Caco-2 (cell line): Measurements from ENCODE around the gene SLX4IP. TPM values are rescaled to one million over a fixed set of nuclear protein-coding genes. Genes with fewer than 3 reads are reported as not detected.

ENCODE experiments used
- BruUV-seq: library from RNA; stranded (reverse); fragments of 400-500 nt; replicated peaks from 2 replicates; lab custom pipeline; 2021; lab: Mats Ljungman, UMichigan
- CTCF ChIA-PET: fragments of 300-600 bp; sonication (Branson Sonifier 250); formaldehyde crosslinking; loops from one replicate; lab custom pipeline; 2022; ENCODE audit warnings: antibody characterized with exemption; lab: Charles Lee
- POLR2A ChIA-PET: fragments of 300-600 bp; sonication (Branson Sonifier 250); formaldehyde crosslinking; loops from one replicate; lab custom pipeline; 2022; ENCODE audit warnings: antibody characterized with exemption; lab: Charles Lee
- DNase-seq, 2 experiments: peaks; one replicate each; pipeline versions ENCODE4 v3.0.0 to v3.0.0-alpha.2; 2020 to 2022
- H3K27me3 ChIP-seq: replicated peaks from 2 replicates; pipeline ENCODE4 v1.6.0; 2011; ENCODE audit warnings: low read length; ENCODE audit not compliant: control insufficient read depth, insufficient read depth
- H3K36me3 ChIP-seq: 2 replicates; pipeline ENCODE4 v1.5.1; 2011; ENCODE audit warnings: low read length; ENCODE audit not compliant: control insufficient read depth, insufficient read depth
- H3K4me1 ChIP-seq: fragments of 250-450 bp; sonication (Bioruptor Pico); 2 replicates; pipeline ENCODE4 v1.5.1; 2020; ENCODE audit warnings: mild to moderate bottlenecking
- H3K4me3 ChIP-seq: 2 replicates; pipeline ENCODE4 v1.5.1; 2011; ENCODE audit warnings: low read depth, mild to moderate bottlenecking, control low read depth, low read length
- H3K9me3 ChIP-seq: fragments of 250-450 bp; sonication (Bioruptor Pico); 2 replicates; pipeline ENCODE4 v1.5.1; 2020; ENCODE audit warnings: mild to moderate bottlenecking, moderate library complexity
- H3K27ac Mint-ChIP-seq: one replicate; pipeline ENCODE4 v1.8.0; 2022; ENCODE audit warnings: mixed read lengths; ENCODE audit not compliant: unreplicated experiment
- H3K27me3 Mint-ChIP-seq: one replicate; pipeline ENCODE4 v1.8.0; 2022; ENCODE audit warnings: mixed read lengths; ENCODE audit not compliant: insufficient read depth, unreplicated experiment
- H3K36me3 Mint-ChIP-seq: one replicate; pipeline ENCODE4 v1.8.0; 2022; ENCODE audit warnings: mild to moderate bottlenecking, mixed read lengths; ENCODE audit not compliant: insufficient read depth, unreplicated experiment
- H3K4me1 Mint-ChIP-seq: one replicate; pipeline ENCODE4 v1.8.0; 2022; ENCODE audit warnings: low read depth, mixed read lengths; ENCODE audit not compliant: unreplicated experiment
- H3K4me3 Mint-ChIP-seq: one replicate; pipeline ENCODE4 v1.8.0; 2022; ENCODE audit warnings: mild to moderate bottlenecking, moderate library complexity, mixed read lengths; ENCODE audit not compliant: unreplicated experiment
- H3K9me3 Mint-ChIP-seq: one replicate; pipeline ENCODE4 v1.8.0; 2022; ENCODE audit warnings: mixed read lengths; ENCODE audit not compliant: unreplicated experiment
- CTCF ChIP-seq, 2 experiments: fragments of 200-600 bp in 1 of 2; IDR thresholded peaks; 1 replicate in 1 of 2; 2 replicates in 1 of 2; pipeline versions ENCODE4 v1.5.1 to v1.8.0; 2011 to 2022; ENCODE audit warnings: antibody characterized with exemption in 1 of 2, control low read depth in 1 of 2, inconsistent platforms in 1 of 2, low read depth in 1 of 2, low read length in 1 of 2, mild to moderate bottlenecking in 1 of 2, moderate library complexity in 1 of 2; ENCODE audit not compliant: insufficient read depth in 1 of 2, severe bottlenecking in 1 of 2, unreplicated experiment in 1 of 2
- intact Hi-C: fragments of 100-400 bp; cut with micrococcal nuclease; formaldehyde crosslinking; loops from one replicate; pipeline ENCODE4 v1.10.0; 2022; ENCODE audit not compliant: unreplicated experiment
- total RNA-seq: library from RNA; stranded (reverse); gene quantifications from 2 replicates; pipeline ENCODE4 v1.2.3, GENCODE V29; 2022

SLX4IP gene
- total RNA-seq, 1 experiment from 2014 or later: 8.5 TPM

DNA sequence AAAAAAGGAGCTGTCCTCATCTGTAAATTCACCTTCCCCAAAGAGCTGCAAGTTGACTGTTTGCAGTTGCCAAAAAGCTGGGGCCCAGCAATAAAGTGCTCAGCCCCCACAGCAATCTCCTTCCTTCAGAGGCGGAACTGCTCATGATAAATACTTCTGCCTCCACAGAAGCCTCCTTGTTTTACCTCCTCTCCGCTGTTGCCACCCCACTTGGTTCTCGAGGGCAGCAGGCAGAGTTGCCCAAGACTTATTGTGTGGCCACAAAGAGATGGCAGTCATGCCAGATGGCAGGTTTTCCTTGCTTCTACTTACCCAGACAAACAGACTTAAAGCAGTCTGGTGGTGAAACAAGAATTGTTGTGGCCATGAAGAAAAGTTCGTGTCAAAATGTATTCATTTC is 66.3 kb downstream of the SLX4IP start:
- H3K36me3 ChIP-seq: no peaks in the 10 kb centered on the region
- TF ChIP-seq CTCF (IDR thresholded peaks at IDR 0.05; ENCODE audit: insufficient read depth in 1 of 2, low read depth in 1 of 2, low read length in 1 of 2, severe bottlenecking in 1 of 2, unreplicated experiment in 1 of 2): no peak
- H3K9me3 Mint-ChIP-seq: no peaks in the 10 kb centered on the region
- no peaks in the 10 kb centered on the region for H3K4me1 Mint-ChIP-seq
- ChIA-PET POLR2A (no interaction called here), CTCF (no interaction called here)
- no peaks in the 10 kb centered on the region for H3K27me3 Mint-ChIP-seq
- H3K4me3 ChIP-seq: no peak overlapping the region
- H3K27me3 ChIP-seq: no peaks in the 10 kb centered on the region
- no peaks in the 10 kb centered on the region for H3K4me1 ChIP-seq
- DNase-seq: no peak
- H3K27ac Mint-ChIP-seq: no peak overlapping the region
- no peak overlapping the region for H3K4me3 Mint-ChIP-seq
- no TSS peak for BruUV-seq
- H3K36me3 Mint-ChIP-seq: no peaks in the 10 kb centered on the region
- no peaks in the 10 kb centered on the region for H3K9me3 ChIP-seq
- intact Hi-C loops: no loop called here

DNA sequence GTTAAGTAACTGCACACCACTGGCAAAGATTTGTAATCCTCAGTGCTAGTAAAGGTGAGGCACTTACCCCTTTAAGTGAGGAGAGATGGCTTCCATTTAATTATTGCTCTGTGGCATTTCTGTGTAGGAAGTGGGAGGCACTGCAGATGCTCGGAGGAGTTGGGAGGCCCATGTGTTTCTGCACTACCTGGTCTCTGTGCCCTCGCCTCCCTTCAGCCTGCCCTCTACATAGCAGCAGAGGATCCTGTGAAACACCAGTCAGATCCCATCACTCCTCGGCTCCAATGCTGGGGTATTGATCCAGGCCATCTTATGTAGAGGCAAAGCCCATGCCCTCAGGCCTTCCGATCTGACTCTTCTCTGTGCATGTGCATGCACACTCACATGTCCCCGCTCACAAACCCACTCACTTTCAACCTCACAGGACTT is 67.0 kb downstream of the SLX4IP start:
- intact Hi-C loops: no loop called here
- POLR2A ChIA-PET: no interaction called here
- Mint-ChIP-seq H3K9me3 (no peaks in the 10 kb centered on the region), H3K4me1 (no peaks in the 10 kb centered on the region), H3K27ac (no peak overlapping the region), H3K4me3 (no peak overlapping the region), H3K36me3 (no peaks in the 10 kb centered on the region), H3K27me3 (no peaks in the 10 kb centered on the region)
- H3K36me3 ChIP-seq: no peaks in the 10 kb centered on the region
- CTCF ChIA-PET: no interaction called here
- H3K4me1 ChIP-seq: no peaks in the 10 kb centered on the region
- no peaks in the 10 kb centered on the region for H3K27me3 ChIP-seq
- no peak overlapping the region for H3K4me3 ChIP-seq
- TF ChIP-seq CTCF (IDR thresholded peaks at IDR 0.05; ENCODE audit: insufficient read depth in 1 of 2, low read depth in 1 of 2, low read length in 1 of 2, severe bottlenecking in 1 of 2, unreplicated experiment in 1 of 2): no peak
- BruUV-seq: no TSS peak
- DNase-seq: no peak
- no peaks in the 10 kb centered on the region for H3K9me3 ChIP-seq

DNA sequence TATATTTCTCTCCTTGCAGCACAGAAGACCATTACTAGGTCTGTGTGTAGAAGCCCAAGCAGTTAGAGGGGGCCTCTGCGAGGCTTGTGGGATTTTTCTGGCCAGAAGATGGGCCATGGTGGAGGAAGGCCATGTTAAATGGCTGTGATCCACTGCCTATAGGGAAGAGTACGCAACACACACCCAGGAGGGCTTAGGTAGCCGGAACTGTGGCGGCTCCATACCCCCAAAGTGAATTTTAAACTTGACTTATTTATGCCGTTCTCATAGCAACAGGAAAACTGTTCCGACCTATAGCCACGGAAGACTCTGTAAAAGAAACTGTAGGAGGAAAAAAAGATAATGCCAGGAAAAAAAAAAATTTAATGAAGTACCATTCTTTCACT is 69.5 kb downstream of the SLX4IP start:
- CTCF ChIA-PET: no interaction called here
- BruUV-seq: no TSS peak
- Histone ChIP-seq H3K4me3 (no peak overlapping the region), H3K27me3 (no peaks in the 10 kb centered on the region), H3K4me1 (no peaks in the 10 kb centered on the region), H3K36me3 (no peaks in the 10 kb centered on the region), H3K9me3 (no peaks in the 10 kb centered on the region)
- Mint-ChIP-seq H3K9me3 (no peaks in the 10 kb centered on the region), H3K27me3 (no peaks in the 10 kb centered on the region), H3K4me3 (no peak overlapping the region), H3K27ac (no peak overlapping the region), H3K36me3 (no peaks in the 10 kb centered on the region), H3K4me1 (no peaks in the 10 kb centered on the region)
- TF ChIP-seq CTCF (IDR thresholded peaks at IDR 0.05; ENCODE audit: insufficient read depth in 1 of 2, low read depth in 1 of 2, low read length in 1 of 2, severe bottlenecking in 1 of 2, unreplicated experiment in 1 of 2): no peak
- intact Hi-C loops: no loop called here
- POLR2A ChIA-PET: no interaction called here
- DNase-seq: no peak
